Hepatic stellate cell (primary cell): ENCODE results near the gene ZFPL1.
"Not testable (repeated sequence)": the region's sequence is repeated elsewhere in the genome, so short reads cannot be mapped to it uniquely, and the experiment has no call there.

Experiments used
- DNase-seq: peaks from one replicate; pipeline ENCODE4 v3.0.0; 2011; ENCODE audit warnings: low spot score

ZFPL1 gene

DNA sequence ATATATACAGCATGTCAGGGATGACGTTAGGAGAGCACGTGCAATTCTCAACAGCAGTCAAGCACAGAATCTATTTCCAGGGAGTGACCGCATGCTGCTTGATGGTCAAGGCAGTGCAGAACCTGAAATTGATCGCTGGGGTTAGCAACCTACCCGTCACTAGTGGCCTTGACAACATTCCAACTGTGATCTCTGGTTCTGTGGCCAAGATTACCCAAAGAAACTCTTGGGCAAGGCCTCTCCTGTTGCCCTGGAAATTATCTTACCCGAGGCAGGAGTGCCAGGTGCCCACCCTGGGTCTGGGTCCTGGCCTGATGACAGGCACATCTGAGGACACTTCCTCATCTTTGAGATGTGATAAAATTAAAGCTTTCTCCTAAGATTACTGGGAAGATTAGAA is 29.8 kb downstream of the ZFPL1 start:
- no peak for DNase-seq

DNA sequence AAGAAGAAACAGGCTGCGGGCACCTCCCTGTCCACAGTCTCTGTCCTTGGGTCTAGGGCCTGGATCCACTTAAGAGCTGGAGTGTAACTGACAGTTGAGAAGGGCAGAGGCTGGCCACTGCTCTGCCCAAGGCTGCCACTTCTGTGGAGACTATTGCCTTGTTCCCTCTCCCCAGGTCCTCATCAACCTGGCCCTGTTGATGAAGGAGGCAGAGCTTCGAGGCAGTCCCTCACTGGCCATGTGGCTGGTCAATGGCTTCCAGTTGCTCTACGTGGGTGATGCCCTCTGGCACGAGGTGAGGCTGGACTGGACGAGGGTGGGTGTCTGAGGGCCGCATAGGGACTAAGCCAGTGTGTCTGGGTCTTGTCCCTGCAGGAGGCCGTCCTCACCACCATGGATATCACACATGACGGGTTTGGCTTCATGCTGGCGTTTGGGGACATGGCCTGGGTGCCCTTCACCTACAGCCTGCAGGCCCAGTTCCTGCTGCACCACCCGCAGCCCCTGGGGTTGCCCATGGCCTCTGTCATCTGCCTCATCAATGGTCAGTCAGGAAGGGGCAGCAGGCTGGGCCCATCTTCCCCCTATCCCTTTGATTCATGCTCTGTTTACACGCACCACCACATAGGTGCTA is 30.6 kb downstream of the ZFPL1 start:
- DNase-seq, result no peak

DNA sequence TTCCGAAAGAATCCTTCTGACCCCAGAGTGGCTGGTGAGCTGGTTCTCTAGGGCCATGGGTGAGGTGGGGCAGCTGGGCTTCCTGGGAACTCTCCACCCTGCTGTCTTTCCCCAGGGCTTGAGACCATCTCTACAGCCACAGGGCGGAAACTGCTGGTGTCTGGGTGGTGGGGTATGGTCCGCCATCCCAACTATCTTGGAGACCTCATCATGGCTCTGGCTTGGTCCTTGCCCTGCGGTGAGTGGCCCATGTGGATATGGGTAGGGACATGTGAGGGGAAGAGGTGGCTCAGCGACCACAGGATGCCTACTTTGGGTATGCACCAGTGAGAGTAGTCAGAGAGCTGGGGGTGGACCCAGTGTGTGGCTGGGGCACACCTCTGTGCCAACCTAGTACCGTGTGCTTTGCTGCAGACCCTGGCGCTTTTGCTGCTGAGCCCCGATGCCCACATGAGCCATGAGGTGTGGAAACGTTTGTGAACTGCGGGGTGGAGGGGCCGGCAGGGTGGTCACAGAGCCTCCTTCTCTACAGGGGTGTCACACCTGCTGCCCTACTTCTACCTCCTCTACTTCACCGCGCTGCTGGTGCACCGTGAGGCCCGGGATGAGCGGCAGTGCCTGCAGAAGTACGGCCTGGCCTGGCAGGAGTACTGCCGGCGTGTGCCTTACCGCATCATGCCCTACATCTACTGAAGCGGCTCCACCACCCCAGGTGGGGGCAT is 31.5 kb downstream of the ZFPL1 start:
- DNase-seq, result no peak

DNA sequence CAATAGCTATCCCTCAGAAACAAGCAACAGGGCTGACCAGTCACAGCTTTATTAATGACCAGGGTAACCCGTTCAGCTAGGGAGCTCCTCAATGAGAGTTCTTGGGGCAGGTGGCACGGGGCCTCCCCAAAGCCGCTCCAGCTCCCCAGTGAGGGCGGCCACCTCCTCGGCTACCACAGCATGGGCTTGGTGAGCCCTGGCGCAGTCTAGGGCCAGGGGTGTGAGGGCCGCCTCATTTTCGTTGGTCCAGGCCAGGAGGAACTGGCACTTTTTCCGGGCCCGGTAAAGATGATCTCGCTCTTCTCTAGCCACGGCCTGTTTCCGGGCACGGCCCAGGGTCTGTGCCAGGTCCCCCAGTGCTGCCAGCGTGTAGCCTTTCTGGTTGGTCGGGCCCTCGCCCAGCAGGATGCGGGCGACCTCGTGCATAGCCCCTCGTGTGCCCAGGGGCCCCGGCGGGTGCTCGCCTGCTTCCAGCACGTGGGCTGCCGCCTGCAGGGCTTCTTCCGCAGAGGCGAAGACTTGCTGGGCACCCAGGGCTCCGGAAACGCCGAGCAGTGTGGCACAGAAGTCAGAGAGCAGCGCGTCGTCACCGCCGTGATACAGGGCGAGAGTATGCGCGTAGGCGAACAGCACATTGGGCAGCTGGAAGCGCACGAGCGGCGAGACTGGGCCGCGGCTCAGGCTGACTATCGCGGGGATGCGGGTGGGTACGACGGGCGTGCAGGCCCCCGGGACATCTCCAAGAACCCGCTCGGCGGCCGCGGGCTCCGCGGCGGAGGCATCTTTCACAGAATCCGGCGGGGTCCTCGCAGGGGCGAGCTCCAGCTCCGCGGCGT is 32.6 kb downstream of the ZFPL1 start:
- DNase-seq, result no peak

DNA sequence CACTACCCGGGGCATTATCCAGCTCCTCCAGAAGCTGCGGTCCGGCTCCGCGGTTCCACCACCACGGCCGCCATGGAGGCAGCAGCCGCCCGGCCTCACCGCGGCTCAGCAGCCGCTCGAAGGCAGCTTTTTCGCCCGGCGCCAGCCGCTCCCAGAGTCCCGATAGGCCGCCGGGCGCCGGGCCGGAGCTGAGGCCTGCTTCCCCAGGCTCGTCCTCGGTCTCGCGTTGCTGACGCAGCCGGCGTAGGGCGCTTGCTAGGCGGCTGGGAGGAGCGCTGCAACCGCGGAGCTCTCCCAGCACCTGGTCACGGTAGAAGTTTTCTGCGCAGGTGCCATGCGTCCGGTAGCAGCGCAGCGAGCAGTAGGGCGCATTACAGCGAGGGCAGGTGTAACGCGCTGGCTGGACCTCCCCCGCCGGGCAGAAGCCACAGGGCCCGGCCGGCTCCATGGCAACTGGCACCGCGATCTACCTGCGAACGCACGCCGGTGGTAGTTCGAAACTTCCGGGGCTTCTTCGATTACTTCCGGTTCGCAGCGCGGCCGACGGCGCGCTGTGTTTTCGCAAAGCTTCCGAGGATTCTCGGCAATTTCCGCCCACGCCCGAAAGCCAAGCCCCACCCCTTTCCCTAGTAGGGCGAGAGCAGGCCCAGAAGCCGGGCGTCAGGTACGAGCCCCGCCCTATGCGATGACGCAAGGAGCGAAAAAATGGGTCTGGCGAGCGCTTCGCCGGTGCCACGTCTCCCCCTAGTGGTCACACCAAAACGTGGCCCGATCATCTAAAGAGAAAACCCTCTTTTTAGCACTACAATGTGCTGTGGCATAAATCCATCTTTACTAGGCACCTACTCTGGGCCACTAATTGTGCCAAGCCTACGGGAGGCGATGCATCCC is 33.4 kb downstream of the ZFPL1 start, which contains the start of gene ZNHIT2:
Gene ZNHIT2 (minus strand): TSS at position 496 of the 891 bp plus-strand sequence. CDS start 48 bp downstream, at position 448.
- peak; percentile 95 for DNase-seq

DNA sequence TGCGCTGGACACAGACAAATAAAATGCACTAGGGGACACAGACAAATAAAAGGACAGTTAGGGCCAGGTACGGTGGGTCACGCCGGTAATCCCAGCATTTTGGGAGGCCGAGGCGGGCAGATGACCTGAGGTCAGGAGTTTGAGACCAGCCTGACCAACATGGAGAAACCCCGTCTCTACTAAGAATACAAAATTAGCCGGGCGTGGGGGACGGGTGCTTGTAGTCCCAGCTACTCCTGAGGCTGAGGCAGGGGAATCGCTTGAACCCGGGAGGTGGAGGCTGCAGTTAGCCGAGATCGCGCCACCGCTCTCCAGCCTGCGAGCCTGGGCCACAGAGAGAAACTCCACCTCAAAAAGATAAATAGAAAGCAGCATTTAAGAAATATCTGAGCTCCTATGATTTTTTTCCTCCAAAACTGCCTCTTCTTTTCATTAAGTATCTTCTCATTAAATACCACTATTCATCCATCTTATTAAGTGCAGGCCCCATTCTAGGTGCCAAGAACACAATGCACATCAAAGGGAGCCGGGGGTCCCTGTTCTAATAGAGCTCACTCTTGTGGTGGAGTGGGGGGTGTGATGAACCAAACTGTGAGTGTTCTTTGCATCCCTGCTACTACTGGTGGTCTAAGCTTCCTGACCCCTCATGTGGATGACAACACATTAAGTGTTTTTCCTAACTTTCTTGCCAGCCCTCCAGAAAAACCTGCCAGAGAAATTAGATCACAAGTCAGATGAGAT is 34.2 kb downstream of the ZFPL1 start:
- DNase-seq, result no peak

DNA sequence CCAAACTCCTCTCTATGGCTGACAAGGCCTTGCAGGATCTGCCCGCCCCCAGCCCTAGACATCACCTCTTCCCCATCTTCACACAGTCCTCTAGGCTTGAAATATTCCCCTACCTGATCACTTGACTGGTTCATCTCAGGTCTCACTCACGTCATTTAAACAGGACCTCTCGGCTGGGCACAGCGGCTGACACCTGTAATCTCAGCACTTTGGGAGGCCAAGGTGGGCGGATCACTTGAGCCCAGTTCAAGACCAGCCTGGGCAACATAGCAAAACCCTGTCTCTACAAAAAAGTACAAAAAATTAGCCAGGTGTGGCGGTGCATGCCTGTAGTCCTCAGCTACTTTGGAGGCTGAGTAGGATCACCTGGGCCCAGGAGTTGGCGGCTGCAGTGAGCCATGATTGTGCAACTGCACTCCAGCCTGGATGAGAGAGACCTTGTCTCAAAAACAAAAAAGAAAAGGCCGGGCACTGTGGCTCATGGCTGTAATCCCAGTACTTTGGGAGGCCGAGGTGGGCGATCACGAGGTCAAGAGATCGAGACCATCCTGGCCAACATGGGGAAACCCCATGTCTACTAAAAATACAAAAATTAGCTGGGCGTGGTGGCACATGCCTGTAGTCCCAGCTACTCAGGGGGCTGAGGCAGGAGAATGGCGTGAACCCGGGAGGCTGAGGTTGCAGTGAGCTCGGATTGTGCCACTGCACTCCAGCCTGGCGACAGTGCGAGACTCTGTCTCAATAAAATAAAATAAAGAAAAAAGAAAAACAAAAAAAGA is 35.1 kb downstream of the ZFPL1 start:
- DNase-seq, result not testable (repeated sequence)

DNA sequence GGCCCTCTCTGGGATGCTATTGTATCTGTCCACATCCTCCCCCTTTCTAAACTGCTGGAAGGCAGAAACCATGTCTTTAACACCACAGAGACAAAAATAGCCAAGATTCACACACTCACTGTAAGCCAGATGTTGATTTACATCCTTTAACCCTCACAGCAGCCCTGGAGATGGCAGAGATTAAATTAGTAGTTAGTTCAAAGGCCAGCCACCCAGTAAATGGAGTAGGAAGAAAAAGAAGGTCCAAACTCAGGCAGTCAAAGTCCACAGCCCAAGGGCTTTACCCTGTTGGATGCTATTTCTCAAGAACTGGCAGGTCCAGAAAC is 35.6 kb downstream of the ZFPL1 start:
- no peak for DNase-seq

DNA sequence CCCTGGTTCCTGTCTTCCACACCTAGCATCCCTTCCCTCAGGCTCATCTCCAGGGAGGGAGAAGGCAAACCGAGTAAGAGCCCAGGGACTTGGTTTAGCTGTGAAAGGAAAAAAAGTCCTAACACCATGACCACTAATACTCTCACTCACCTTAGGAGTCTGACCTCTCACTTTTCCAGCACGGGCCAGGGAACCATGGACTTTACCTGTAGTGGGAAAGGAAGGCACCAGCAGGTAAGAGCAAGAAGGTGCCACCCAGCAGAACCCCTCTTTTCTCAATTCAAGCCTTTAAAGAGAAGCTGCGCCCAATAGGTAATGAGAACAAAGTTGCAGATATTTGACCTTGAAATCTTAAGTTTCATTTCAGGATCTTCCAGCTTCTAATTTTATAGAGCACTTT is 36.8 kb downstream of the ZFPL1 start:
- no peak for DNase-seq

DNA sequence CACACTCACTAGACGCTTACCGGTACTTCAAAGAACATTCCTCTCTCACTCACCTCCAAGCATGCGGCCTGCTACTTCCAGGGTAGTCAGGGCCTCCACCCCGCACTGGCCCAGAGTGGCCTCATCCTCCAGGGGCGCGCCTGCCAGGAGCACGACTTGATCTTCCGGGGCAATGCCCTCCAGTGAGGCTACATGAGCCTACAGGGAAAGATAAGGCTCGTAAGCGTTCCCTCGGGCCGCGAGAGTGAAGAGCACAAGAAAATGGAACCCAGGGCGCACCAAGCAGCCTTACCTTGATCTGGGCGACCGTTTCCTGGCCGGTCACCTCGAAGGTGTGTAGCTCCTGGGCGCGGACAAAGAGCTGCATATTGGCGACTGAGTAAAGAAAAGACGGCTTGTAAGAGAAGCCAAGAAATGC is 37.4 kb downstream of the ZFPL1 start:
- DNase-seq, result no peak

DNA sequence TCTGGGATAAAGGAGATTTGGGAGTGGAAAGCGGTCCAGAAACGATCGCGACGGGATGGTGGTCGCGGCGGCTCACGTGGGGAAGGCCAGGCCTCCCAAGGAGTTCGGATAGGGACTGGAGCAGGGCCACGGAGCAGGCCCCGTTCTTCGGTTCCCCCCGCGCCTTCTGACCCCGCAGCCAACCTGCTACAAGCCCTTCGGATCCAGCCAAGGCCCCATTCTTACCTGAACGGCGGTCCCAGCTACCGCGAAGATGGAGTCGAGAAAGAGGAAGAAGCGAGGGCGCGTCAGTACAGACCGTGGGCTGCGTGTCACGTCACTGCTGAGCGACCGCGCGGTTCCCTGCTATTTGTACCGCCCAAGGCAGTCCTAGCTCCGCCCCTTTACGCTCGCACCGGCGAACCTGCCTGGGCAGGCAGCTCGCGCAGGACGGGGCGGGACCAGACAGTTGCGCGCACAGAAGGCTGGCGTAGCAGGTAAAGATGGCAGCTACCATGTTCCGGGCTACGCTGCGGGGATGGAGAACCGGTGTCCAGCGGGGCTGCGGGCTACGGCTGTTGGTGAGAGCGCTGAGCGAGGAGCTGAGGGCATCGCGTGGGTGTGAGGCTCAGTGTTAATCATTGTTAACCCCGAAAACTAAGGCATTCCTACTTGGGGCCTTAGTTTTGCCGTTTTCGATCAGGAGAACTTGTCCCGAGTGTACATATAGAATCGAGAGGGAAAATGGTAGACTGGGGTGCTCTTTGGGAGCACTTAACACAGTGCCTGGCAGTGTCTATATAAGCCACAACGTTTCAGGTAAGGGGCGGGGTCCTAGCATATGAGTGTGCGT is 38.1 kb downstream of the ZFPL1 start, which contains the start of the genes FAU and MRPL49:
Gene FAU (minus strand): TSS at position 270 of the 832 bp plus-strand sequence. CDS start 321 bp downstream, outside the sequence.
Gene MRPL49 (plus strand): TSS at position 457 of the 832 bp plus-strand sequence. CDS start 26 bp downstream, at position 483.
- DNase-seq, result peak; percentile 98

DNA sequence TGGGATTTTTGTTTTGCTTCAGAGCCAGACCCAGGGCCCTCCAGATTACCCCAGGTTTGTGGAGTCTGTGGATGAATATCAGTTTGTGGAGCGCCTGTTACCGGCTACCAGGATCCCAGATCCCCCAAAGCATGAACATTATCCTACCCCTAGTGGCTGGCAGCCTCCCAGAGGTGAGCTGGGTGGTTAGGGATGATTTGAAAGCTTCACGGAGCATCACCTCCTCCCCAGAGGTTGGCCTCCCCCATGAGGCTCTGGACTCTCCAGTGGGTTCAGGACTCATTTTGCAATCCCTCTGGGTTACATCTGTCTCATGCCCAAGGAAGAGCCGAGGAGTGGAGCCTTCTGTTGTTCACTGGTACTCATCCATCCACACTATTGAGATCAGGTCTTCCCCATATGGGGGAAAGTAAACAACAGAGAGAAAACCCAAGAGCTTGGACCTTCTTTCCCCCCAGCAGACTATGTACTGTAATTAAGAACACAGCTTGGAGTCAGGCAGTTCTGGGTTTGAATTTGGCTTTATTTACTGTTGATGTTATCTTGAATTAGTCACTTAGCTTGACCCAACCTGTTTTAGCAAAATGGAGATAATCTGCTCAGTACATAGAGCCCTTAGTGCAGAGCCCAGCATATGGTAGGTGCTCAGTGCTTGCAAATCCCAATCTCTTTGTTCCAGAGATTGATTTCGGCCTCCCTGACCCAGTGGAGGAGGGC is 40.6 kb downstream of the ZFPL1 start:
- DNase-seq, result no peak

DNA sequence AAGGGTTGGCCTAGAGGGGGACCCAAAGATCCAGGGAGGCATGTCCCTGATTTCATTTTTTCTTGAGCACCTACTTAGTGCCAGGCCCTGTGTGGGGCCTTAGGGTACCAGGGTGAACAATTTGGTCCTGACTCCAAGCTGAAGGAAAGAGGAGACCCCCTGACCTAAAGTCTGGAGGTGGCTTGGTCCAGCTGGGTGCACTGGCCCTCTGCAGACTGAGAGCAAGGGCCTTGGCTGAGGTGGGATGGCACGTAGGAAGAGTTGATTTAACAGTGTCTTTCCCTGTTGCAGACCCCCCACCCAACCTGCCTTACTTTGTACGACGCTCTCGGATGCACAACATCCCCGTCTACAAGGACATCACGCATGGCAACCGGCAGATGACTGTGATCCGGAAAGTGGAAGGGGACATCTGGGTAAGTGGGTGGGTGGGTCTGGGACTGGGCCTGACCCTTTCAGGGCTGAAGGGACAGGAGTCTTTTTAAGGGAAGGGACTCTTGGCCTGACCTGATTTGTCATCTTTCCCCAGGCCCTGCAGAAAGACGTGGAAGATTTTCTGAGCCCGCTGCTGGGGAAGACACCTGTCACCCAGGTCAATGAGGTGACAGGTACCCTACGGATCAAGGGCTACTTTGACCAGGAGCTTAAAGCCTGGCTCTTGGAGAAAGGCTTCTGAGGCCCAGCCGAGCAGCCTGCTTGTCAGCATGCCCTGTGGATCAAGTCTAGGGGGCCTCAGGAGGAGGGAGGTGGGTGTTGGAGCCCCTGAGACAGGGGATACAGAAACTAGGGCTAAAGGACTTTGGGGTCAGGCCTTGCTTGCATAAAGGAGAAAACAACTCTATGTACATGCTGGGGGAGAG is 41.4 kb downstream of the ZFPL1 start:
- no peak for DNase-seq

DNA sequence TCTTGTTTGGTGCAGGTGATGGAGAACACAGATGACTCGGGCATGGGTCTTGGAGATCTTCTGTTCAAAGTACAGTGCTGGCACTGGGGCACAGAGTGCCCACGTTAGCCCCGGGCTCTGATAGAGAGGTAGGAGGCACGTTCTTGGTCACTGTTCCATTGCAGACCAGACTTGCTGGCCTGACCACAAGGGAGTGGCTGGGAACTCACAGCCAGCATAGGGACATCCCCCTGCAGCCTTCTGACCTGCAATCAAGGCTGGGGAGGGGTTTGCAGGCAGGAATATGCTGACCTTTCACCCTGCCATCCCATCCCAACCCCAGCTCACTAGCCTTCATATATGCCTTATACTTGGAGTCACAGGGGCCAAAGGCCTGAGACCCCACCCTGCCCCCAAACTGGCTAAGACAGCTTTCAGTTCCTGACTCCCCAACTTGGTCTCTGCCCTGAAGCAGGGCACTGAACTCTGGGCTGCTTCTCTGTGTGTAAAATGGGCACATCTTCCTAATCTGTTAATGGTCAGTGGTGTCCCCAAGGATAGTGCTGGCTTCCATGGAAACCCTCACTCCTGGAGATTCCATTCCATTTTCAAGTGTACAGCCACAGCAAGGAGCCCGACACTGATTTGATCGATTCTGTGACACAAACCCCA is 42.7 kb downstream of the ZFPL1 start:
- DNase-seq, result no peak

DNA sequence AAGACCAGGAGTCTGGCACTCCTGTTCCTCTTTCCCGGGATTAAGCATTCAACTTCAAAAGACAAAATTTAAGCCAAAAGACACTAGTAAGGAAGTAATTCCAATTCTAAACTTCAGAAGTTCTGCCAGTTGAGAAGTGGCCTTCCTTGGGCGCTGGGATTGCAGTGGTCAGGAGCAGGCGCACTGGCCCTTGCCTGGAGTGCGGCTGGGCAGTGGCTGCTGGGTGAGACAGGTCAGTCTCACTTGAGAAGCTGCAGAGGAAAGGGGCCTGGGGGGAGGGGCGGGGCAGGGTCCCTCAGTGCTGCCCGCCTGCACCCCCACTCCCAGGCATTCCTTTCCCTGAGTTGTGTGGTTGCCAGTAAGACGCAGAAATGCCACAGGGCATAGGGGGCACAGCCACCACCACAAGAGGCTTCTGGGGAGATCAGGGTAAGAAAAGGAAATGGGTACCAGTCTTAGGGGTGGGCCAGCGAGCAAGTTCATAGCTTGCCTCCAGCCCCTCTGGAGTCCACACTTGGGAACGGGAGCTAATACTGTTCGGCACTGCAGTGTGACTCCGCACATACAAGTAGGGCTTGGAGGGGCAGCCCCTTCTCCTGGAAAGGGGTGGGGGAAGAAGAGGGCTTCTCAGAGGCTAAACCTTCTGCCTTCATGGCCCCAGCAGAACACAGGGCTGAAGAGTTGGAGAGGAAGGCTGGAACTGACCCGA is 43.6 kb downstream of the ZFPL1 start:
- DNase-seq, result no peak
